ENCODE measurements around the gene DENND11.

DNA sequence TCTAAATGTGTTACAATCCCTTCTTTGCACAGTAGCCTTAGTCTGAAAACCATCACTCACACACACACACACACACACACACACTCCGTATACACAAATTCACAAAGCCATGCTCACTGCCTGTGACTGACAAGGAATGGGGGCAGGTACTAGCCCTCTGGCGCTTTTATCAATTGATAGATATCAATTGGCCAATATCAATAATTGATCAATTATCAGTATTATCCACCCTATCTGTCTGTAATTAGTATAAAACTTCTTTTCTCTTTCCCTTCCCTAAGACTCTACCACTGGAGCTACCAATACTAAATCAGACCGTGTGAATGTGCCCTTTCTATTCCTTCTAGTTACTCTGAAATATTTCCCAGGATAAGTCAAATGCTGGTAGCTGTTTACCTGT is 2.1 kb downstream of the DENND11 start:
- TF ChIP-seq POLR2A (IDR thresholded peaks at IDR 0.05) (no peak), EP300 (IDR thresholded peaks at IDR 0.05) (no peak), POLR2AphosphoS5 (IDR thresholded peaks at IDR 0.05) (no peak)
- TF ChIP-seq, protein P1, sequence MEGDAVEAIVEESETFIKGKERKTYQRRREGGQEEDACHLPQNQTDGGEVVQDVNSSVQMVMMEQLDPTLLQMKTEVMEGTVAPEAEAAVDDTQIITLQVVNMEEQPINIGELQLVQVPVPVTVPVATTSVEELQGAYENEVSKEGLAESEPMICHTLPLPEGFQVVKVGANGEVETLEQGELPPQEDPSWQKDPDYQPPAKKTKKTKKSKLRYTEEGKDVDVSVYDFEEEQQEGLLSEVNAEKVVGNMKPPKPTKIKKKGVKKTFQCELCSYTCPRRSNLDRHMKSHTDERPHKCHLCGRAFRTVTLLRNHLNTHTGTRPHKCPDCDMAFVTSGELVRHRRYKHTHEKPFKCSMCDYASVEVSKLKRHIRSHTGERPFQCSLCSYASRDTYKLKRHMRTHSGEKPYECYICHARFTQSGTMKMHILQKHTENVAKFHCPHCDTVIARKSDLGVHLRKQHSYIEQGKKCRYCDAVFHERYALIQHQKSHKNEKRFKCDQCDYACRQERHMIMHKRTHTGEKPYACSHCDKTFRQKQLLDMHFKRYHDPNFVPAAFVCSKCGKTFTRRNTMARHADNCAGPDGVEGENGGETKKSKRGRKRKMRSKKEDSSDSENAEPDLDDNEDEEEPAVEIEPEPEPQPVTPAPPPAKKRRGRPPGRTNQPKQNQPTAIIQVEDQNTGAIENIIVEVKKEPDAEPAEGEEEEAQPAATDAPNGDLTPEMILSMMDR (IDR thresholded peaks at IDR 0.05) = no peak

Measured in stomach (tissue), 4 donors.